ENCODE measurements around the gene TBP.

TBP gene

DNA sequence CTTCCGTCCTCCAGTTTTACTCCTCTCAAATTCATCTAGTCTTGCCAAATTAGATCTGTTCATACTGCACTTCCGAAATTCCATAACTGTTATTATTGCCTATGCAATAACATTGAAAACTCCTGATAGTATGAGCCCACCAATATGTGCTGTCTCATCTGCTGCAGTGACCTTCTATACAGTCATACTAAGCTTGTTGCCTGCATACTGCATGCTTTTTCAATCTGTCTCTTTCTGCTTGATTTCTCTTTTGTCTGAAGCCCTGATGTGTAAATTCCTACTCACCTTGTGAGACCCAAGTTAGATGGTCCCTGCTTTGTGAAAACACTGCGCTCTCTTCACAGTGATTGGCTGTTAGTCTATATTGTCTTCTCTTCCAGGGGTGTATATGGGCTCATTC lies 1.1 kb downstream of the TBP start:
- DNase-seq (ENCODE audit: low read depth): no peak
- peak overlapping the region; percentile 96 for H3K4me3 ChIP-seq (ENCODE audit: low read length)
- TF ChIP-seq, protein P1, sequence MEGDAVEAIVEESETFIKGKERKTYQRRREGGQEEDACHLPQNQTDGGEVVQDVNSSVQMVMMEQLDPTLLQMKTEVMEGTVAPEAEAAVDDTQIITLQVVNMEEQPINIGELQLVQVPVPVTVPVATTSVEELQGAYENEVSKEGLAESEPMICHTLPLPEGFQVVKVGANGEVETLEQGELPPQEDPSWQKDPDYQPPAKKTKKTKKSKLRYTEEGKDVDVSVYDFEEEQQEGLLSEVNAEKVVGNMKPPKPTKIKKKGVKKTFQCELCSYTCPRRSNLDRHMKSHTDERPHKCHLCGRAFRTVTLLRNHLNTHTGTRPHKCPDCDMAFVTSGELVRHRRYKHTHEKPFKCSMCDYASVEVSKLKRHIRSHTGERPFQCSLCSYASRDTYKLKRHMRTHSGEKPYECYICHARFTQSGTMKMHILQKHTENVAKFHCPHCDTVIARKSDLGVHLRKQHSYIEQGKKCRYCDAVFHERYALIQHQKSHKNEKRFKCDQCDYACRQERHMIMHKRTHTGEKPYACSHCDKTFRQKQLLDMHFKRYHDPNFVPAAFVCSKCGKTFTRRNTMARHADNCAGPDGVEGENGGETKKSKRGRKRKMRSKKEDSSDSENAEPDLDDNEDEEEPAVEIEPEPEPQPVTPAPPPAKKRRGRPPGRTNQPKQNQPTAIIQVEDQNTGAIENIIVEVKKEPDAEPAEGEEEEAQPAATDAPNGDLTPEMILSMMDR (conservative IDR thresholded peaks at IDR 0.05; ENCODE audit: low read length): no peak

DNA sequence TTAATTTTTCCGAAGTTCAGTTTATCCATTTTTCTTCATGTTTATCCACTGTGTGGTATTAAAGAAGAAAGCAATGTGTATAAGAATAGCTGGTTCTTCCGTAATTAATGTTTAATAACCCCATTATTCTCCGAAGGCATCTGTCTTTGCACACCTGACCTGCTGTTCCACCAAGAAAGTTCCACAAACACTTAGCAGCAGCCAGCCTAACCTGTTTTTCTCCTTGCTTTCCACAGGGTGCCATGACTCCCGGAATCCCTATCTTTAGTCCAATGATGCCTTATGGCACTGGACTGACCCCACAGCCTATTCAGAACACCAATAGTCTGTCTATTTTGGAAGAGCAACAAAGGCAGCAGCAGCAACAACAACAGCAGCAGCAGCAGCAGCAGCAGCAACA lies 7.4 kb downstream of the TBP start:
- no peak for DNase-seq (ENCODE audit: low read depth)
- H3K4me3 ChIP-seq (ENCODE audit: low read length): no peak overlapping the region
- TF ChIP-seq, protein P1 (conservative IDR thresholded peaks at IDR 0.05; ENCODE audit: low read length): no peak

DNA sequence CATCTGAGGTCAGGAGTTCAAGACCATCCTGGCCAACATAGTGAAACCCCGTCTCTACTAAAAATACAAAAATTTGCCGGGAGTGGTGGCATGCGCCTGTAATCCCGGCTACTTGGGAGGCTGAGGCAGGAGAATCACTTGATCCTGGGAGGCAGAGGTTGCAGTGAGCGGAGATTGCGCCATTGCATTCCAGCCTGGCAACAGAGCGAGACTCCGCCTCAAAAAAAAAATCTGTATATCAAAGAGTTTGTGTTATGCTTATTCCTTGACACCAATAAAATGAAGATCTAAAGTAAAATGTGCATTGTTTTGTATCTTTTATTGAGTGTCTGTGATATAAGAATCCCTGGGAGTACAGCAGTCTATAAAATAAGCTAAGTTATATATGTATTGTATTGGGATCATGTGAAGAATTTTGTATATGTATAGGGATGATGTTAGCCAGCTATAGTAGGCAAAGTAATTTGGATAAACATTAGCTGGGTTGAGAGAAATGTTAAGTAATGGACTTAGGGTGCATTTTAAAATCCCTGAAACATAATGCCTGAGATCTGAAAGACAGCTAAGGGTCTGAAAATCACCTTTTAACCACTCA lies 10.9 kb downstream of the TBP start:
- H3K4me3 ChIP-seq (ENCODE audit: low read length): no peak overlapping the region
- DNase-seq (ENCODE audit: low read depth): no peak
- TF ChIP-seq, protein P1 (conservative IDR thresholded peaks at IDR 0.05; ENCODE audit: low read length): no peak

DNA sequence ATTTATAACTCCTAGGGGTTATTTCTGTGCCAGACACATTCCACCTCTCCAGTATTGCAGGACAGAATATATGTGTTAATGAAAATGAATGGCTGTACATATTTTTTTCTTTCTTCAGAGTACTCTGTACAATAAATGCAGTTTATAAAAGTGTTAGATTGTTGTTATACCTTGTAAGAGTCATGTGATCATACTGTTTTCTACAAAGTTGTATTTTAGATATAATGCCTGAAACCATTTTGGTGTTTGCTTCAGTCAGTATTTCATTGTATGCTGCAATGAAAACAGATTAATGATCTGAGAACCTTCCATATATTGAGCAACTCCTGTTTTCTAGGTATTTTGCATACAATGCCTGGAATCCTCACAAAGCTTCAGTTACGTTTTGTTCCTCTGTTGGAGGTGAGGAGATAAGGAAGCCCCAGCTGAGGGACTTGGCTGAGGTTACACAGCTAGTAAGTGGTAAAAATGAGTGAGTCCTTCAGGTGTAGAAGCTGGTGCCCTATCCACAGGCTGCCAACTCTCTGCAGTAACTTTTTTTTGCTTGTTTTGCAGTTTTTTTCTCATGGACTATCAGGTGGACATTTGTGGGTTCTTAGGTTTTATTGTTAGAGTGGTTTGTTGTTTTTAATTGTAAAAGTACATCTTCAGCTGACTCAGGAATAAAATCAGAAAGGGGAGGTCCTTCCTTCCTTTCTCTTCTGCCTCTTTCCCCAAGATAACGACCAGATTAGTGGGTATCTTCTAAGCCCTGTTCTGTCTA lies 18.7 kb downstream of the TBP start:
- H3K4me3 ChIP-seq (ENCODE audit: low read length): no peak overlapping the region
- no peak for DNase-seq (ENCODE audit: low read depth)
- TF ChIP-seq, protein P1 (conservative IDR thresholded peaks at IDR 0.05; ENCODE audit: low read length): no peak

DNA sequence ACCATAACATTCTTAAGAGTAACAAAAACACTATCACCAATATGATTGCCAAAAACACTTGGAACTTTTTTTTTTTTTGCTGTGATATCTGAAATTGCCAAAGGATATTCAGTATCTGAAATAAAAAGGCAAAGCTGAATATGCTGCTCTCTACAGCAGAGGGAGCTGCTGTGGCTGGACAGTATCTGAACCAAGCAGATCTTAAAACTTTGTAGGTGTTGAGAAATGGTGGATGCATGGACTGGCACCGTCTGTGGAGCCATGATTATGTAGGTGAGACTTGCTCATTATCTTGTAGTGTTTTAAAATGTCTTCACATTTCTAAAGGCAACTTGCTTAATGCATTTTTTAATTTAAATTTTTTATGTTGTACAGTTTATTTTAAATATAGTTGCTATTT lies 21.1 kb downstream of the TBP start:
- TF ChIP-seq, protein P1 (conservative IDR thresholded peaks at IDR 0.05; ENCODE audit: low read length): no peak; the same call in 1 of the 2 replicates

DNA sequence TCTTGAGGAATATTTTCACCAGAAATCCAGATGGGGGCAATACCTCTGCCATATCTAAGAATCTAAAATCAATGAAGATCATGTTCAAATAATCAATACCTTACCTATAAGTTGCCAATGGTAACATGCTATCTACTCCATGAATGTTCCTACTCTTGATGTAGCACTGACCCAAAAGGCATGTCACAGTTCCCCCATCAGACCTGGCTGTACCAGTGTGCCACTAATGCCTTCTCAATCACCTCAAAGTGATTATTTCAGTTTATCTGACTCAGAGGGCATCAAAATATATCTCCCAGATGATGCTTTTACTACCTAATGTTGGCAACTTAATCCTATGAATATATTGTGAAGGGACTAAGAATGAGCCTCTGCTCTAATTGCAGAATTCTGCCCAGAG lies 24.7 kb downstream of the TBP start:
- TF ChIP-seq, protein P1 (conservative IDR thresholded peaks at IDR 0.05; ENCODE audit: low read length): no peak
- DNase-seq (ENCODE audit: low read depth): no peak
- H3K4me3 ChIP-seq (ENCODE audit: low read length): no peak overlapping the region

More for the DNA sequence above, 21.1 kb downstream of the TBP start:
- H3K4me3 ChIP-seq (ENCODE audit: low read length): no peak overlapping the region
- no peak for DNase-seq (ENCODE audit: low read depth)

DNA sequence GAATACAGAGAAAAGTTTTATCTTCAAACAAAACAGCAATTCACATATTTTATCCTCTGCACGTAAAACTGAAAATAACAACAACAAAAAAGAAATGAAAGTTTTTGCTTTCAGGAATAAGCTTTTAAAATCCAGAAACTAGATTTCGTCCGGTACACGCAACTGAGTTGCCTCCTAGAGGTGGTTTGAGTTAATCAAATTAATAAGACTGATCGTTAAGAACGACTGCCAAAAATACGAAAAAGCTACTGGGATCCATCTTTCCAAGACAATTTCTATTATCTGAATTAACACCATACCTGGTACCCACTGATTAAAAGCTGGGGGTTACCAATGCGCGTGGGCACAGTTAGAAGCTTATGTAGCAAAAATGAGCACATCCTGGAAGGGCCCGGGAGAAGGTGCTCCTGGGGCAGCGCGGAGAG lies 29.6 kb downstream of the TBP start:
- H3K4me3 ChIP-seq (ENCODE audit: low read length): peak overlapping the region; percentile 91
- peak; percentile 2 for DNase-seq (ENCODE audit: low read depth)

More for the DNA sequence above, 29.6 kb downstream of the TBP start:
- TF ChIP-seq, protein P1 (conservative IDR thresholded peaks at IDR 0.05; ENCODE audit: low read length): no peak; the same call in 1 of the 2 replicates

All from AG10803 (cell line).